WTC11 (cell line): ENCODE measurements around the gene SLC6A2.

Experiments
- CREM ChIP-seq: sonication (generic); formaldehyde crosslinking; IDR thresholded peaks from 2 replicates; pipeline ENCODE4 v1.8.1; 2022; ENCODE audit warnings: mild to moderate bottlenecking, missing genetic modification reagents, moderate library complexity
- CTCF ChIP-seq: fragments of 200-600 bp; IDR thresholded peaks from 2 replicates; pipeline ENCODE4 v1.8.0; 2022; ENCODE audit warnings: antibody characterized with exemption
- E2F5 ChIP-seq: sonication (generic); formaldehyde crosslinking; IDR thresholded peaks from 2 replicates; pipeline ENCODE4 v1.8.1; 2022; ENCODE audit warnings: mild to moderate bottlenecking, moderate library complexity, missing genetic modification reagents
- FOXP1 ChIP-seq: sonication (generic); formaldehyde crosslinking; IDR thresholded peaks from 2 replicates; pipeline ENCODE4 v1.8.0; 2022; ENCODE audit warnings: missing genetic modification reagents, mild to moderate bottlenecking, moderate library complexity, borderline replicate concordance
- TEAD4 ChIP-seq: sonication (generic); formaldehyde crosslinking; IDR thresholded peaks from 2 replicates; pipeline ENCODE4 v1.8.0; 2022; ENCODE audit warnings: mild to moderate bottlenecking, missing genetic modification reagents
- USF2 ChIP-seq: sonication (generic); formaldehyde crosslinking; IDR thresholded peaks from 2 replicates; pipeline ENCODE4 v1.8.1; 2023; ENCODE audit warnings: mild to moderate bottlenecking, missing genetic modification reagents, moderate library complexity
- ZNF219 ChIP-seq: sonication (generic); formaldehyde crosslinking; IDR thresholded peaks from 2 replicates; pipeline ENCODE4 v1.8.0; 2023; ENCODE audit warnings: missing genetic modification reagents, mild to moderate bottlenecking, borderline replicate concordance

GRCh38 chr16:55647343-55647742 lies 8.4 kb upstream of the SLC6A2 start:
- TF ChIP-seq ZNF219 (CRISPR knock-in tag): no peak
- no peak for TF ChIP-seq CTCF
- no peak for TF ChIP-seq E2F5 (CRISPR knock-in tag)
- TF ChIP-seq FOXP1 (CRISPR knock-in tag): no peak
- TF ChIP-seq USF2 (CRISPR knock-in tag): no peak
- TF ChIP-seq TEAD4 (CRISPR knock-in tag): no peak
- TF ChIP-seq CREM (CRISPR knock-in tag): no peak
